Measurements from ENCODE around the gene IGFL4.
A peak's percentile ranks its signal among the peaks of the same experiment; 100 is the strongest.

The IGFL4 gene

GRCh38 chr19:46021531-46022041 is 19.2 kb downstream of the IGFL4 start:
- peaks cover 13 to 44% (median 32%) of the 10 kb centered on the region in 10 experiments for H3K4me1 ChIP-seq
- H3K9ac ChIP-seq: no peak overlapping the region
- H3K4me3 ChIP-seq: no peak overlapping the region
- peaks cover 0 to 10% (median 4%) of the 10 kb centered on the region in 11 experiments; a peak in 9 of 22 replicates for H3K36me3 ChIP-seq
- no peak overlapping the region for H3K27ac ChIP-seq
- peak overlapping the region in 8 of 11 experiments; percentile 10 to 48 (median 26); a peak in 12 of 22 replicates for H3K4me2 ChIP-seq
- no peak for TF ChIP-seq Cebpa-rat (IDR thresholded peaks at IDR 0.05)
- H4K20me1 ChIP-seq: peaks cover 0 to 73% (median 4%) of the 10 kb centered on the region in 11 experiments; a peak in 14 of 22 replicates
- no peaks in the 10 kb centered on the region; a peak in 1 of 22 replicates for H3K9me3 ChIP-seq (replicated peaks in 1 of 11)
- H3K27me3 ChIP-seq: peaks cover under 1 to 32% (median under 1%) of the 10 kb centered on the region in 11 experiments; a peak in 18 of 22 replicates

DNA sequence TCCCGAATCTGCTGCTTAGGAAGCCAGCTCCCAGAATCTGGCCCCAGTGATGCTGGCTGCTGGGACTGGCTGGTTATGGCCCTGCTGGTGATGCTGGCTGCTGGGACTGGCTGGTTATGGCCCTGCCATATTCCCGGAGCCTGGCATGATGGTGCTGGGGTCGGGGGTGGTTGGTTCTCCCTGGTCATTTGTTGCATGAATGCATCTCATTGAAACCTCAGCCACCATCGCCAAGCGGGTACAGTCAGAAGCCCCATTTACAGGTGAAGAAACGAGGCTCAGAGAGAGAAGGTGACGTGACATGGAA is 20.0 kb downstream of the IGFL4 start:
- no peak overlapping the region for H3K4me3 ChIP-seq
- H3K4me1 ChIP-seq: peaks cover 10 to 44% (median 33%) of the 10 kb centered on the region in 10 experiments
- peaks cover 6 to 75% (median 12%) of the 10 kb centered on the region in 11 experiments; a peak in 20 of 22 replicates for H4K20me1 ChIP-seq
- H3K9me3 ChIP-seq (replicated peaks in 1 of 11): no peaks in the 10 kb centered on the region; a peak in 1 of 22 replicates
- TF ChIP-seq Cebpa-rat (IDR thresholded peaks at IDR 0.05): no peak
- peaks cover 8 to 40% (median 9%) of the 10 kb centered on the region in 11 experiments for H3K27me3 ChIP-seq
- no peak overlapping the region for H3K4me2 ChIP-seq
- H3K27ac ChIP-seq: no peak overlapping the region
- H3K36me3 ChIP-seq: peaks cover 0 to 10% (median 4%) of the 10 kb centered on the region in 11 experiments; a peak in 9 of 22 replicates
- H3K9ac ChIP-seq: no peak overlapping the region

GRCh38 chr19:46019270-46019669 is 21.5 kb downstream of the IGFL4 start:
- H3K4me3 ChIP-seq: no peak overlapping the region
- peak overlapping the region in 2 of 11 experiments; percentile 0 to 10; a peak in 2 of 22 replicates for H3K4me2 ChIP-seq
- no peak for TF ChIP-seq Cebpa-rat (IDR thresholded peaks at IDR 0.05)
- no peak overlapping the region for H3K27ac ChIP-seq
- peaks cover 7 to 51% (median 36%) of the 10 kb centered on the region in 10 experiments; a peak in 19 of 20 replicates for H3K4me1 ChIP-seq
- H3K9ac ChIP-seq: no peak overlapping the region
- peaks cover 23 to 55% (median 24%) of the 10 kb centered on the region in 11 experiments for H3K27me3 ChIP-seq
- peaks cover 0 to 16% (median 5%) of the 10 kb centered on the region in 11 experiments; a peak in 12 of 22 replicates for H3K36me3 ChIP-seq
- H3K9me3 ChIP-seq (replicated peaks in 1 of 11): peaks cover 0 to 4% (median 0%) of the 10 kb centered on the region in 11 experiments; a peak in 1 of 22 replicates
- H4K20me1 ChIP-seq: peaks cover 15 to 89% (median 26%) of the 10 kb centered on the region in 11 experiments; a peak in 20 of 22 replicates

GRCh38 chr19:46018729-46019251 is 22.0 kb downstream of the IGFL4 start:
- no peak overlapping the region for H3K9ac ChIP-seq
- peaks cover 15 to 92% (median 31%) of the 10 kb centered on the region in 11 experiments; a peak in 20 of 22 replicates for H4K20me1 ChIP-seq
- TF ChIP-seq Cebpa-rat (IDR thresholded peaks at IDR 0.05): no peak
- peaks cover 0 to 4% (median 0%) of the 10 kb centered on the region in 11 experiments; a peak in 1 of 22 replicates for H3K9me3 ChIP-seq (replicated peaks in 1 of 11)
- H3K4me3 ChIP-seq: no peak overlapping the region
- H3K27ac ChIP-seq: no peak overlapping the region
- peaks cover 0 to 16% (median 5%) of the 10 kb centered on the region in 11 experiments; a peak in 12 of 22 replicates for H3K36me3 ChIP-seq
- no peak overlapping the region for H3K4me2 ChIP-seq
- H3K27me3 ChIP-seq: peaks cover 28 to 60% (median 29%) of the 10 kb centered on the region in 11 experiments
- peaks cover 7 to 51% (median 36%) of the 10 kb centered on the region in 10 experiments; a peak in 19 of 20 replicates for H3K4me1 ChIP-seq

- H3K27ac ChIP-seq: no peak overlapping the region
- H3K9ac ChIP-seq: no peak overlapping the region
- H3K4me2 ChIP-seq: no peak overlapping the region
- H3K36me3 ChIP-seq: peaks cover 0 to 16% (median 5%) of the 10 kb centered on the region in 11 experiments; a peak in 12 of 22 replicates
- no peak overlapping the region for H3K4me3 ChIP-seq
- H4K20me1 ChIP-seq: peaks cover 15 to 90% (median 33%) of the 10 kb centered on the region in 11 experiments; a peak in 20 of 22 replicates
- no peak for TF ChIP-seq Cebpa-rat (IDR thresholded peaks at IDR 0.05)
- H3K9me3 ChIP-seq (replicated peaks in 1 of 11): peaks cover 0 to 4% (median 0%) of the 10 kb centered on the region in 11 experiments; a peak in 1 of 22 replicates
- H3K27me3 ChIP-seq: peaks cover 34 to 64% (median 36%) of the 10 kb centered on the region in 11 experiments
- peaks cover 7 to 50% (median 36%) of the 10 kb centered on the region in 10 experiments; a peak in 19 of 20 replicates for H3K4me1 ChIP-seq
These were observed 22.7 kb downstream of the IGFL4 start for GRCh38 chr19:46017874-46018675.

DNA sequence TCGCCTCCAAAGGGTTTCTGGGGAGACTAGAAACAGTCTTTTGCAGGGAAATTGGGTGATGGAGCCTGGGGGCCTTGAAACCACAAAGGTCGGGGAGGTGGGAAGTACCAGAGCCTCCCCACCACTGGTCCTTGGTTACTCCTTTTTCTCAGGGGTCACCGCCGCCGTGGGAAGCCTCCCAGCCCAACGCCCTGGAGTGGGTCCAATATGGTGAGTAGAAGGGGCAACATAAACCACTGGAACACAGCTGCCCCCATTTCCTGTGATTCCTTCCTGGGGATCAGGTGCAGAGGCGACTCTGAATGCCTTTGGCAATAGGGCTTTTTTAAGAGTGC is 23.7 kb downstream of the IGFL4 start:
- Histone ChIP-seq H3K36me3 (peaks cover 0 to 16% (median 5%) of the 10 kb centered on the region in 11 experiments; a peak in 12 of 22 replicates), H3K9ac (no peak overlapping the region), H3K27ac (no peak overlapping the region), H3K4me2 (peak overlapping the region; percentile 31 to 94 (median 57); a peak in 20 of 22 replicates), H4K20me1 (peaks cover 15 to 84% (median 35%) of the 10 kb centered on the region in 11 experiments; a peak in 20 of 22 replicates), H3K4me3 (no peak overlapping the region), H3K4me1 (peaks cover 7 to 44% (median 34%) of the 10 kb centered on the region in 10 experiments; a peak in 19 of 20 replicates), H3K9me3 (replicated peaks in 1 of 11) (peaks cover 0 to 4% (median 0%) of the 10 kb centered on the region in 11 experiments; a peak in 1 of 22 replicates), H3K27me3 (peaks cover 34 to 58% (median 39%) of the 10 kb centered on the region in 11 experiments)
- no peak for TF ChIP-seq Cebpa-rat (IDR thresholded peaks at IDR 0.05)

GRCh38 chr19:46016426-46017094 is 24.2 kb downstream of the IGFL4 start:
- TF ChIP-seq Cebpa-rat (IDR thresholded peaks at IDR 0.05): no peak
- peak overlapping the region; percentile 25 to 69 (median 56); a peak in 16 of 22 replicates for H3K9ac ChIP-seq

More at GRCh38 chr19:46016426-46017094, 24.2 kb downstream of the IGFL4 start:
- Histone ChIP-seq H3K9me3 (replicated peaks in 1 of 11) (peaks cover 0 to 4% (median 0%) of the 10 kb centered on the region in 11 experiments; a peak in 1 of 22 replicates), H3K27me3 (peaks cover 34 to 55% (median 39%) of the 10 kb centered on the region in 11 experiments), H3K4me1 (peaks cover 7 to 39% (median 29%) of the 10 kb centered on the region in 10 experiments; a peak in 19 of 20 replicates), H3K4me3 (peak overlapping the region; percentile 57 to 74 (median 68)), H3K27ac (no peak overlapping the region), H3K4me2 (peak overlapping the region; percentile 94 to 100 (median 99)), H3K36me3 (peaks cover 0 to 16% (median 5%) of the 10 kb centered on the region in 11 experiments; a peak in 13 of 22 replicates), H4K20me1 (peaks cover 15 to 84% (median 35%) of the 10 kb centered on the region in 11 experiments; a peak in 20 of 22 replicates)

Measured in BLaER1 treated with 17β-estradiol and CSF1 and Interleukin-3, amounts not matched to agents 10 nM and 100 nM (cell line).